GM12892 (cell line): ENCODE measurements around the gene MYOD1.
A peak's percentile ranks its signal among the peaks of the same experiment; 100 is the strongest.

Source experiments
- DNase-seq: peaks from one replicate; pipeline ENCODE4 v3.0.0; 2011; ENCODE audit not compliant: insufficient read length
- FAIRE-seq: peaks from 2 replicates; lab custom pipeline; 2011; peaks lifted over from hg19 to GRCh38; lab: Jason Lieb, UNC
- POLR2A ChIP-seq: IDR thresholded peaks from 2 replicates; pipeline ENCODE4 v1.6.1; 2011; ENCODE audit warnings: low read depth, low read length, control low read depth
- POLR2AphosphoS5 ChIP-seq: IDR thresholded peaks from 2 replicates; pipeline ENCODE4 v1.6.1; 2011; ENCODE audit warnings: low read depth, low read length, control low read depth
- TAF1 ChIP-seq: IDR thresholded peaks from 2 replicates; pipeline ENCODE4 v1.6.1; 2011; ENCODE audit warnings: low read depth, mild to moderate bottlenecking, control low read depth, low read length, borderline replicate concordance

Gene MYOD1

GRCh38 chr11:17724020-17724908, 4.9 kb downstream of the MYOD1 start:
- FAIRE-seq = no peak
- no peak for DNase-seq
- TF ChIP-seq POLR2AphosphoS5 (no peak), TAF1 (no peak), POLR2A (no peak)

DNA sequence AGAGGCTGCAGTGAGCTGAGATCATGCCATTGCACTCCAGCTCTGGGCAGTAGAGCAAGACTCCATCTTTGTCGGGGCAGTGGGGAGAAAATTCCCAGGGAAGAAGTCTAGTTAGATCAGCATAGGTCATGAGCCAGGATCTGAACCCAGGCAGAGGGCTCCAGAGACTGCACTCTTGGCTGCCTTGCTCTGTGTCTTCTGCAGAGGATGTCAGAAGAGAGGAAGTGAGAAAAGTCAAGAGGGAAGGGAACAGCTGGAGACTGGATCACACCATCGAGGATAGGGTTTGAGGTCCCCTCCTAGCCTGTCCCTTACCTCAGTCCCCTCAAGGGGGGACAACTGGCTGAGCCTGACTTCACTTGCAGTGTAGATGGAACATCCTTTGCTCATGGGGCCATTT, 5.8 kb downstream of the MYOD1 start:
- DNase-seq (no peak), FAIRE-seq (no peak)
- TF ChIP-seq POLR2A (no peak), POLR2AphosphoS5 (no peak), TAF1 (no peak)

- FAIRE-seq (no peak), DNase-seq (no peak)
- TF ChIP-seq POLR2AphosphoS5 = no peak
- no peak for TF ChIP-seq TAF1
- TF ChIP-seq POLR2A = no peak
Measured at GRCh38 chr11:17730137-17730536, 10.8 kb downstream of the MYOD1 start.

- no peak for TF ChIP-seq TAF1
- no peak for TF ChIP-seq POLR2A
- no peak for TF ChIP-seq POLR2AphosphoS5
- FAIRE-seq (peak; percentile 98), DNase-seq (peak; percentile 73)
Measured at GRCh38 chr11:17730608-17731462, 11.5 kb downstream of the MYOD1 start.

GRCh38 chr11:17733261-17733660, 13.9 kb downstream of the MYOD1 start:
- TF ChIP-seq TAF1 = no peak
- TF ChIP-seq POLR2AphosphoS5 = no peak
- no peak for TF ChIP-seq POLR2A
- FAIRE-seq (no peak), DNase-seq (no peak)

GRCh38 chr11:17734418-17734911, 15.1 kb downstream of the MYOD1 start, which contains the start of gene KCNC1:
TSS of gene KCNC1 (plus strand) at chr11:17734781. CDS start at chr11:17736003, 1,222 bp downstream.
- TF ChIP-seq TAF1 (no peak), POLR2AphosphoS5 (no peak), POLR2A (no peak)
- DNase-seq (no peak), FAIRE-seq (no peak)

- DNase-seq = peak; percentile 68
- no peak for FAIRE-seq
- TF ChIP-seq POLR2A (no peak), TAF1 (no peak), POLR2AphosphoS5 (no peak)
Measured at GRCh38 chr11:17734986-17735817, 15.8 kb downstream of the MYOD1 start.

GRCh38 chr11:17735818-17736578, 16.6 kb downstream of the MYOD1 start:
- TF ChIP-seq TAF1 = no peak
- no peak for TF ChIP-seq POLR2A
- no peak for TF ChIP-seq POLR2AphosphoS5
- FAIRE-seq (no peak), DNase-seq (no peak)

GRCh38 chr11:17736579-17736893, 17.2 kb downstream of the MYOD1 start:
- no peak for FAIRE-seq
- DNase-seq = no peak
- TF ChIP-seq POLR2AphosphoS5 = no peak
- TF ChIP-seq POLR2A = no peak
- no peak for TF ChIP-seq TAF1
